ENCODE data around the gene METRN.

Gene METRN

GRCh38 chr16:714558-715476 is at the start of gene METRN:
METRN (plus strand) TSS chr16:715118; CDS start chr16:715290, 172 bp downstream.
- DNase-seq (ENCODE audit: low read depth): peak; percentile 90

- no peak for DNase-seq (ENCODE audit: low read depth)
Measured at GRCh38 chr16:666572-666971, 48.3 kb upstream of the METRN start.

GRCh38 chr16:667113-667779 is 47.7 kb upstream of the METRN start:
- DNase-seq (ENCODE audit: low read depth): no peak

- DNase-seq (ENCODE audit: low read depth): peak; percentile 91
Measured at GRCh38 chr16:667780-668518, 47.0 kb upstream of the METRN start, which contains the start of gene RHOT2. RHOT2 (plus strand) TSS chr16:668132; CDS start chr16:668200, 68 bp downstream.

GRCh38 chr16:668519-669171 is 46.3 kb upstream of the METRN start:
- DNase-seq (ENCODE audit: low read depth): no peak

GRCh38 chr16:669666-670065 is 45.3 kb upstream of the METRN start:
- DNase-seq (ENCODE audit: low read depth): no peak

GRCh38 chr16:670485-671352 is 44.2 kb upstream of the METRN start:
- DNase-seq (ENCODE audit: low read depth): no peak

GRCh38 chr16:671353-672131 is 43.4 kb upstream of the METRN start:
- no peak for DNase-seq (ENCODE audit: low read depth)

GRCh38 chr16:672371-672770 is 42.5 kb upstream of the METRN start:
- DNase-seq (ENCODE audit: low read depth): no peak

- no peak for DNase-seq (ENCODE audit: low read depth)
Measured at GRCh38 chr16:672851-673250, 42.1 kb upstream of the METRN start.

- DNase-seq (ENCODE audit: low read depth): no peak
Measured at GRCh38 chr16:673399-673991, 41.4 kb upstream of the METRN start.

- no peak for DNase-seq (ENCODE audit: low read depth)
Measured at GRCh38 chr16:674214-674881, 40.6 kb upstream of the METRN start.

- no peak for DNase-seq (ENCODE audit: low read depth)
Measured at GRCh38 chr16:674968-675883, 39.7 kb upstream of the METRN start, which contains the start of gene RHBDL1. RHBDL1 (plus strand) TSS chr16:675671; CDS start chr16:675791, 120 bp downstream.

- DNase-seq (ENCODE audit: low read depth): no peak
Measured at GRCh38 chr16:675884-676564, 38.9 kb upstream of the METRN start.

GRCh38 chr16:676565-676902 is 38.4 kb upstream of the METRN start:
- DNase-seq (ENCODE audit: low read depth): no peak

- DNase-seq (ENCODE audit: low read depth): no peak
Measured at GRCh38 chr16:676913-677312, 38.0 kb upstream of the METRN start.
